NOMO-1 (cell line): Measurements from ENCODE around the gene ATP1A1.

Experiments
- DNase-seq, 2 experiments: peaks; one replicate each; lab custom pipeline; 2025; ENCODE audit not compliant: unreplicated experiment in 2 of 2; lab: John Stamatoyannopoulos, UW

Gene ATP1A1

DNA sequence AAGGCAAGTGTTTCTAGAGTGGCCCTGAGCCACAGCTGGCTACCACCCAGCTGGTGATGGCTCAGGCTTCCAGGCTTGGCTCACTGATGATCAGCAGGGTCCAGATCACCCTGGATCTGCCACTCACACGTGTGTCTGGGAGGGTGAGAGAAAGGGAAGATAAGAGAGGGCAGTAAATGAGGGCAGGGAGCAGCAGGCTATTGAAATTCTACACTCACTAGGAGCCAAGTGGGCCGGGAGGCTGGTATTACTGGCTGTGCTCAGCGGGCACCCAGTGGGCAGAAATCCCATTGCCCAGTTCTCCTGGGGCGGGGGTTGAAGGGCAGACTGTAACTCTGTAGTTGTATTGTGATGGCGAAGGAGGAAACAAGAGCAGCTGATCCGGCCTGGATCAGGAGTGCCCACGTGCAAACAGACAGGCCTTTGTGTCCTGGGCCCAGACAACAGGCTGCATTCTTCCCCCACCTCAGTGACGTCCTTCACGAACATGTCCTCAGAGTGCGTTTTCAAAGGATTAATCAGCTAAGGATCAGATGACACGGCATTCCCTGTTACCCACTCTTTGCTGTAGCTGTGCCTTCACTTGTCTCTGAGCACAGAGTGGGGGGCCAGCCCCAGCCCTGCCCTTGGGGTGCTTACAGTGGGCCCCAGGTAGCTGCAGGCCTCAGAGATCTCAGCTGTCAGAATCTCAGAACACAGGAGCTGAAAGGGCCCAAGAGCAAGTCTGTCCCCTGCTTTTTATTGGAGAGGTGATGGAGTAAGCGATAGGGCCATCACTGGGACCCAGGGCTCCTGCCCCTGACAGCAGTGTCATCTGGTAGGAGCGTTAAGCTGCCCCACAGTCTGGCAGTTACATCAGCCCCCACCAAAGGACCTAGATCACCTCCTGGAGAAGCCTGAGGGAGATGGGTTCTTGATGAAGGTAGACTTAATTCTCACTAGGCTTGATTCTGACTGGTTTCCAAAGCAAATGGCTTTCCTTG lies 60.5 kb downstream of the ATP1A1 start:
- DNase-seq: no peak

DNA sequence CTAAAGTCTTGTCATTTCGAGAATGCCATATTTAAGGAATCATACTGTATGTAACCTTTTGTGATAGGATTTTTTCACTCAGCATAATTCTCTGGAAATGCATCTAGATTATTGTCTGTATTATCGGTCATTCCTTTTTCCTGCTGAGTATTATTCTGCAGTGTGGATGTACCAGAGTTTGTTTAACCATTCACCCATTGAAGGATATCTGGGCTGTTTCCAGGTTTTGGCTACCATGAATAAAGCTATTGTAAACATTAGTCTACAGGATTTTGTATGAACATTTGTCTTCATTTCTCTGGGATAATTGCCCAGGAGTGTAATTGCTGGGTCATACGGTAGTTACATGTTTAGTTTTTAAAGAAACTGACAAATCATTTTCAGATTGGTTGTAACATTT lies 61.8 kb downstream of the ATP1A1 start:
- no peak for DNase-seq

DNA sequence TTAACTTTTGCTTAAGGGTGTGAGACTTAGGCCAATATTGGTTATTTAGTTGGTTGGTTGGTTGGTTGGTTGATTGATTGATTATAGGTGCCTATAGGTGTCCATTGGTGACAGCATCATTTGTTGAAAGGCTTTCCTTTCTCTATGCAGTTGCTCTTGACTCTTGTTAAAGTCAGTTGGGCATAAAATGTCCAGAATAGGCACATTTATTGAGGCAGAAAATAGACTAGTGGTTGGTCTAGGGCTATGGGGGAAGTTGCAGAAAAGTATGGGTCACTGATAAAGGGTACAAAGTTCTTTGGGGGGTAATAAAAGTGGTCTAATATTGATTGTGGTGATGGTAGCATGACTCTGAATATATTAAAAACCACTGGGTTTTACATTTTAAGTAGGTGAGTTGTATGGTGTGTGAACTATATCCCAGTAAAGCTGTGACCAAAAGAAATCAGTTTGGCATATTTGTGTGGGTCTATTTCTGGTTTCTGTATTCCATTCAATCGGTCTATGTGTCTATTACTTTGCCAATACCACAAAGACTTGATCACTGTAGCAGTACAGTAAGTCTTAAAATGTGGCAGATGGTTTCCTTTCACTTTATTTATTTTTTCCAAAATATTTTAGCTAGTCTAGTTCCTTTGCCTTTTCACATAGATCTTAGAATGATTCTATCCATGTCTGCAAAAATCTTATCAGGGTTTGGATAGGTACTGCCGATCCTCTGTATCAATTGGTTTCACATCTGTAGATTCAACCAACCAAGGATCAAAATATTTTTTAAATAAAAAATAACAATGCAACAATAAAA lies 63.0 kb downstream of the ATP1A1 start:
- DNase-seq: peak in 1 of 2 experiments; percentile 47

DNA sequence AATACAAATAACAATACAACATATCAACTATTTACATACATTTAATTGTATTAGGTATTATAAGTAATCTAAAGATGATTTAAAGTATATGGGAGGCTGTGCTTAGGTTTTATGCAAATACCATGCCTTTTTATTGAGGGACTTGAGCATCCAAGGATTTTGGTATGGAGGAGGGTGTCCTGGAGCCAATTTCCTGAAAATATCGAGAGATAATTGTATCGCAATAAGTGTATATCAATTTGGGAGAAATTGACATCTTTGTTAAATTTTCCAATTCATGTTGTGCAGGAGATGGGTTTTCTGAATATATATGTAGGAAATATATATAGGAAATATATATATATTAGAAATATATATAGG lies 63.5 kb downstream of the ATP1A1 start:
- no peak for DNase-seq

DNA sequence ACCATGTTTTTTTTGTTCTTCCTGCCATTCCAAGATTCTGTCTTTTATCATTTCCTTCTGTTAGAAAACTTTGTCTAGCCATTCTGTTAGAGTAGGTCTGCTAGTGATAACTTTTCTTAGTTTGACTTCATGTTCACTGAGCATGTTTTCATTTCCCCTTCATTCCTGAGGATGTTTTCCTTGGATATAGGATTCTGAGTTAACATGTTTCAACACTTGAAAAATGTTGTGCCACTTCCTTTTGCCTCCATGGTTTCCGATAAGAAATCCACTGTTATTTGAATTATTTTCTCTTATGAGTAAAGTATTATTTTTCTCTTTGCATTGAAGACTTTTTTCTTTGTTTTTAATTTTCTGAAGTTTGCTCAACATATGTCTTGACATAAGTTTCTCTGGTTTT lies 66.7 kb downstream of the ATP1A1 start:
- DNase-seq: no peak

DNA sequence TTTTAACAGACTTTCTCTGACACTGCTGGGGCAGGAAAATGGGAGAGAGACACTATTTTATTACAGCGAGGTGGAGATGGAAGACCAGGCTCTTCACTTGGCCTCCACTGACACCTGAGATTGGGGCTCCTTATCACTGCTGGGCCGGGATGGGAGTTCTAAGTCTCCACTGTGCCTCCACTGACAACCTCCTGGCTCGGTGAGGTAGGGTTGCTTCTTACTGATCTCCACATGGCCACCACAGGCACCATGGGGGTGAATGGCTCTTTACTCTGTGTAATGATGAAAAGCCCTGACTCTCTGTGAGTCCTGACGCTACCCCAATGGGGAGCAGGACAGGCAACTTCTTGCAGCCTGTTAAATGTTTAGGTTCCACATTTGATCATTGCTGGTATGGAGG lies 67.7 kb downstream of the ATP1A1 start:
- no peak for DNase-seq

DNA sequence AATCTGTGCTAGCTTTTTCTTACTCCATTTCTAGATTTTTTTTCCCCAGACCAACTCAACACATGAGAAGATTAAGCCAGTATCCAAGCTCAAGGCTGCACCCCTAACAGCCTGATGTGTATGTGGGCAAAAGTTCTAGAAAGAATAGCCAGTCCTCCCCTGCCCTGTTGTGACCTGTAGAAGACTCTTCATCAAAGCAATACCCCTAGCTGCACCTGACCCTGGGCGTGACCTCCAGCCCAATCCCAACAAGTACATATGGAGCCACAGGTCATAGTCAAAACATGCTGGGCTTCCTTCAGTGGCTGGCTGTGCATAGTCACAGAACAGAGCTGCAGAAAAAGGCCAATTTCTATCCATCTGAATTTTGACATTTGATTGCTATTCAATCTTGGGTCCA lies 72.5 kb downstream of the ATP1A1 start:
- DNase-seq: no peak

DNA sequence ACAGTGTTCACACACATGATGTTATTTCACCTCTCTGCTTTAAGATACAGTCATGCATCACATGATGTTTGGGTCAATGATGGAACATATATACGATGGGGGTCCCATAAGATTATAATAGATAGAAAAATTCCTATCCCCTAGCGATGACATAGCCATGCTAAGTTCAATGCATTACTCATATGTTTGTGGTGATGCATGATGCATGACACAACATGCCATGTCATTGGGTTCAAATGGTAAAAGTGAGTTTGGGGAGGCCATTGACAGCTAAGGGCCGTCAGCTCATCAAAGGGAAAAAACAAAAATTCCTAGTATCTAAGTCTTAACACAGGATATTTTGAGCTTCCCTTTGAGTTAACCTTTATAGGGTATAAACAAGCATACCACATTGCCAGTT lies 73.6 kb downstream of the ATP1A1 start:
- no peak for DNase-seq

DNA sequence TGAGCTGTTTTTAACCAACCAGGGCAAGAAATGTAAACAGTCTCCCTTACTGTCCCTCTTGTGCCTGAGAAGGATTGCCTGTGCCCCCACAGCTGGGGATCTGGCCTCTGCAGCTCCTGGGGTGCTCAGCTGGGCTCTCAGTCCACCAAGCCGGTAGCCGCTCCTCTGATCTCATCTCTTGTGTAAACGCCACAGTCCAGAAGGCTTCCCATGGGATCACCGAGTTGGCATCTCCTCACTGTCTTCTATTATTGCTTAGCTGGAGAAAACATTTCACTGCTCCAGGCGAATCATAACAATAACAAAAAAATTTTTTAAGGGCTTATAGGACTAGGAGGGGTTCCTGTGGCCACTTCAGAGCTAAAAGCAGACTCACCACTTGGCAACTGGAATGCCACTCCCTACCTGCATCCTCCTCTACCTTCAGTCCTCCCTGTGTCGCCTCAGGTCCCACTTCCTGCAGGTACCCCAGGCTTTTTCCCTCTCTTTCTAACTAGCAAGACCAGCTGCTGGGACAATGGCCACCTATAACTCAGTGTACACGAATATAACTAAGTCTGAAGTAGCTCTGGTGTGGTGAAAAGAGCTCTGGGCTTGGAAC lies 75.8 kb downstream of the ATP1A1 start:
- no peak for DNase-seq

DNA sequence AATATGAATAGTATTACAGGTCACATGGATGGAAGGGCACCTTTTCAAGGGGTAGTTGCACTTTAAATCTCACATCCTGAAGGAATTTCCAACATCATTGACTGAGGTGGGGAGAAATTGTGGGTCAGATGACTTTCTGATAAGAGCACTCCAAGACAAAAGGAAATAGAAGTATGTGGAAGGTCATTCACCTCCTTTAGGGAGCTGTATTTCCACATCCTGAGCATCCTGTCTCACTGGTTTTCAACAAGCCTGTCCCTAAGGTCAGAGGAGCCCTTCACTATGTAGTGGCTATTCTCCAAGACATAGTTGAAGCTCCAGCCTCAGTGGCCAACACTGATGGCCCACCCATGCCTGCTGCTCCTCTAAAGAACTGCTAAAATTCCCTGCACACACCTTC lies 76.5 kb downstream of the ATP1A1 start:
- no peak for DNase-seq

DNA sequence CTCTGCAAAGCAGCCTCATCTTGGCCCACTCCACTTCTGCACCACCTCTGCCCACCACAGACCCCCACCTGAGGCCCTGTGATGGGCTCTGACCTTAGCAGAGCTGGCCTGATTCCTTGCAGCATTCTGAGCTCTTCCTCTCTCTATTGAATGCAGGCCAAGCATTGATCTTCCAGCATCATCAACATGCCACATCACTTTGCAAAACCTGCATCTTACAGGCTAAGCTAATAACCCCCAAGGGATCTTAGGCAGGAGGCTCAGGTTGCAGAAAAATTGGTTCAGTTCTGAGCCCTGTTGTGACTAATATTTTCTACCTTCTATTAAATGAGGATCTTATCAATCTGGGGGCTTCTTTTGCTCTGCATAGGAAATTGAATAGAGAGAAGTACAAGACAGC lies 78.7 kb downstream of the ATP1A1 start:
- no peak for DNase-seq

DNA sequence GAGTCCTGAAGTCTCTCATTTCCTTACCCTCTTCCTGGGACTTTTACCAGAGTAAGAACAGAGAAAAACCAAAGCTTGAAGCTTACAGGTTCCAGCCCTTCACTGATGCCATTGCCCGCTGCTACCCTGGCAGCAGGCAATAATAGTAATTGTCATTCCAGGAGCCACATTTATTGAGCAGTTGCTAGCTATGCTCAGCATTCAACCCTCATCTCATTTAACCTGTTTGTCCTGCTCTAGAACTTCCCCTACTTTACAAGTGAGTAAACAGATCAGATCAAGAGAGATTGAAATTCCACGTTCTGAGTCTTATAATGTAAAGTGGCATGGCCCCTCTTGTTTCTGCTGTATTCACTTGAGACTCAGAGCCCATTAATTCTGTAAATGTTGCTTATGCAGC lies 80.4 kb downstream of the ATP1A1 start:
- DNase-seq: no peak

DNA sequence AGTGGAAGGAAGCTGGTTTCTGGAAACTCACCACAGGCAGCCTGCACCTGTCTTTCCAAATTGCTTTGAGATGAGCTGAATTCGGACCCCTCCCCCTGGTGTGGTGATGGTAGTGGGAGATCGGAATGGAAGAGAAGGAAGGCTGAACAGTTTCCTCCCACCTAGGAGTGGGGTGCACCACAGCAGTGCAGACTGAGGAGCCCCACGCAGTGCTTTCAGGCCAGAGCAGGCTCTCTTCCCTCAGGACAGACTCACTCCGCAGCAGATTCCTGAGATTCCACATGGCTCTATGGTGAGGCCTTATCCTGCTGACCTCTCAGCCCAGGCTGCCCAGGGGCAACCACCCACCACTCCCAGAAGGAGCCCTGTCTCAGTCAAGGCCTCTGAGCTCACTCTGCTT lies 80.9 kb downstream of the ATP1A1 start:
- DNase-seq: no peak
